Inflammatory macrophage (primary cell): ENCODE measurements around the gene PAH.

ENCODE experiments used
- DNase-seq, 2 donors: peaks; one replicate each; pipeline ENCODE4 v3.0.0-alpha.2; 2020 to 2022
- total RNA-seq, 18 experiments: gene quantifications; one replicate each; lab custom pipeline; 2026; ENCODE audit warnings: mixed read lengths in 6 of 18, inconsistent platforms in 2 of 18; lab: John Stamatoyannopoulos, UW

Gene PAH
- 0 to 0.22 (median 0) reads per million in 18 experiments for total RNA-seq

GRCh38 chr12:102917026-102917787 lies at the start of gene PAH:
Gene PAH (minus strand): TSS chr12:102917244. CDS start chr12:102917130, 114 bp downstream.
- no peak for DNase-seq

GRCh38 chr12:102966200-102966863 lies 49.3 kb upstream of the PAH start:
- no peak for DNase-seq

GRCh38 chr12:102965281-102966155 lies 48.5 kb upstream of the PAH start:
- no peak for DNase-seq

GRCh38 chr12:102964872-102965271 lies 47.8 kb upstream of the PAH start:
- DNase-seq, result no peak

- no peak for DNase-seq
Observed at GRCh38 chr12:102963796-102964195, 46.8 kb upstream of the PAH start.

GRCh38 chr12:102962986-102963385 lies 45.9 kb upstream of the PAH start:
- no peak for DNase-seq

GRCh38 chr12:102962532-102962931 lies 45.5 kb upstream of the PAH start:
- no peak for DNase-seq

- DNase-seq, result no peak
Observed at GRCh38 chr12:102961466-102961855, 44.4 kb upstream of the PAH start.

- no peak for DNase-seq
Observed at GRCh38 chr12:102960766-102961465, 43.9 kb upstream of the PAH start.

- DNase-seq, result no peak
Observed at GRCh38 chr12:102959391-102959790, 42.3 kb upstream of the PAH start.

- DNase-seq, result no peak
Observed at GRCh38 chr12:102958830-102959176, 41.8 kb upstream of the PAH start.

GRCh38 chr12:102958073-102958829 lies 41.2 kb upstream of the PAH start:
- no peak for DNase-seq

GRCh38 chr12:102957339-102958050 lies 40.5 kb upstream of the PAH start, which contains the start of gene ASCL1:
Gene ASCL1 (plus strand): TSS chr12:102957674. CDS start chr12:102958245, 571 bp downstream.
- DNase-seq, result peak in 1 of 2 donors; percentile 10

GRCh38 chr12:102956738-102957327 lies 39.8 kb upstream of the PAH start:
- DNase-seq, result no peak

- DNase-seq, result no peak
Observed at GRCh38 chr12:102955926-102956737, 39.1 kb upstream of the PAH start.

- DNase-seq, result no peak
Observed at GRCh38 chr12:102954134-102954533, 37.1 kb upstream of the PAH start.

- no peak for DNase-seq
Observed at GRCh38 chr12:102953221-102953620, 36.2 kb upstream of the PAH start.

GRCh38 chr12:102951841-102952240 lies 34.8 kb upstream of the PAH start:
- DNase-seq, result no peak

- DNase-seq, result no peak
Observed at GRCh38 chr12:102950950-102951619, 34.0 kb upstream of the PAH start.
